Esophagus squamous epithelium (tissue), 5 donors: ENCODE results near the gene CNNM4. TPM values are rescaled to one million over a fixed set of nuclear protein-coding genes. Genes with fewer than 3 reads are reported as not detected.
A peak's percentile ranks its signal among the peaks of the same experiment; 100 is the strongest.

Source experiments
- DNase-seq: peaks from one replicate; lab custom pipeline; 2025; lab: John Stamatoyannopoulos, UW
- H3K27ac ChIP-seq, 4 donors: fragments of 200-600 bp; sonication (generic); one replicate each; pipeline ENCODE4 v1.5.1; 2016 to 2019; ENCODE audit warnings: mild to moderate bottlenecking in 1 of 4
- H3K27me3 ChIP-seq, 4 donors: fragments of 200-600 bp; sonication (generic); 1 replicate in 3 of 4; 2 replicates in 1 of 4; pipeline versions ENCODE4 v1.5.1 to v1.6.0; 2017 to 2021; ENCODE audit warnings: antibody characterized with exemption in 1 of 4
- H3K36me3 ChIP-seq, 3 donors: fragments of 200-600 bp; sonication (generic); one replicate each; pipeline ENCODE4 v1.5.1; 2016 to 2019
- H3K4me1 ChIP-seq, 3 donors: fragments of 200-600 bp; sonication (generic); one replicate each; pipeline ENCODE4 v1.5.1; 2017 to 2019
- H3K4me3 ChIP-seq, 4 donors: fragments of 200-600 bp; sonication (generic); 1 replicate in 3 of 4; 2 replicates in 1 of 4; pipeline ENCODE4 v1.5.1; 2016 to 2019; ENCODE audit warnings: mild to moderate bottlenecking in 2 of 4, moderate library complexity in 1 of 4
- H3K9me3 ChIP-seq, 3 donors: fragments of 200-600 bp; sonication (generic); one replicate each; pipeline ENCODE4 v1.5.1; 2016 to 2019
- CTCF ChIP-seq, 6 experiments: fragments of 450-650 bp in 4 of 6; fragments of 200-600 bp in 2 of 6; sonication (generic) in 2 of 6; IDR thresholded peaks; one replicate each; pipeline ENCODE4 v1.5.1; 2016 to 2019; ENCODE audit warnings: antibody characterized with exemption in 6 of 6, mild to moderate bottlenecking in 4 of 6, moderate library complexity in 4 of 6
- POLR2A ChIP-seq, 4 donors: fragments of 450-650 bp; IDR thresholded peaks; one replicate each; pipeline ENCODE4 v1.6.1; 2017; ENCODE audit warnings: antibody characterized with exemption in 4 of 4, mild to moderate bottlenecking in 4 of 4, moderate library complexity in 3 of 4
- WGBS, 2 donors: methylation state at CpG; one replicate each; pipeline ENCODE4 v1.1.5; 2018; 5-methylcytosine and 5-hydroxymethylcytosine counted together
- intact Hi-C: fragments of 100-400 bp; cut with DNase I; formaldehyde crosslinking; loops from one replicate; pipeline ENCODE4 v1.15.0; 2022
- total RNA-seq, 4 donors: library from RNA; depleted of rRNA; stranded (reverse); fragments of >200 nt; gene quantifications; one replicate each; pipeline ENCODE4 v1.1.0, GENCODE V29; 2016
- donor health status: DM: yes; HTN: yes; CAD: no.

The CNNM4 gene
- total RNA-seq, 4 donors from 2014 or later = 3.4 to 8.5 (median 6.7) TPM

GRCh38 chr2:96772903-96773671, 12.4 kb downstream of the CNNM4 start:
- intact Hi-C loops = no loop called here
- no peak for DNase-seq
- Histone ChIP-seq H3K36me3 (no peaks in the 10 kb centered on the region), H3K4me3 (no peak overlapping the region), H3K27ac (peak overlapping the region in 1 of 4 donors; percentile 56), H3K27me3 (no peaks in the 10 kb centered on the region), H3K9me3 (no peaks in the 10 kb centered on the region), H3K4me1 (peaks cover 22 to 61% (median 36%) of the 10 kb centered on the region in 3 donors)
- WGBS, 2 donors = 71 to 74% methylated on average over 12 of the region's 12 CpGs
- no peak for TF ChIP-seq CTCF (IDR thresholded peaks at IDR 0.05)
- TF ChIP-seq POLR2A (IDR thresholded peaks at IDR 0.05) = no peak

- intact Hi-C loops = no loop called here
- Histone ChIP-seq H3K4me3 (peak overlapping the region; percentile 9 to 60 (median 36)), H3K27ac (peak overlapping the region in 2 of 4 donors; percentile 47 to 56), H3K36me3 (no peaks in the 10 kb centered on the region), H3K4me1 (peaks cover 22 to 53% (median 31%) of the 10 kb centered on the region in 3 donors), H3K9me3 (no peaks in the 10 kb centered on the region), H3K27me3 (no peaks in the 10 kb centered on the region)
- TF ChIP-seq CTCF (IDR thresholded peaks at IDR 0.05) = no peak
- TF ChIP-seq POLR2A (IDR thresholded peaks at IDR 0.05) = no peak
- 34 to 45% methylated on average over 6 of the region's 7 CpGs for WGBS, 2 donors
- no peak for DNase-seq
These were observed 13.2 kb downstream of the CNNM4 start for GRCh38 chr2:96773922-96774321.

GRCh38 chr2:96775160-96775559, 14.5 kb downstream of the CNNM4 start:
- no peaks in the 10 kb centered on the region for H3K9me3 ChIP-seq
- H3K4me1 ChIP-seq = peaks cover 18 to 45% (median 25%) of the 10 kb centered on the region in 3 donors
- TF ChIP-seq POLR2A (IDR thresholded peaks at IDR 0.05) = no peak
- no peak for TF ChIP-seq CTCF (IDR thresholded peaks at IDR 0.05)
- H3K27me3 ChIP-seq = no peaks in the 10 kb centered on the region
- no peak overlapping the region for H3K4me3 ChIP-seq
- intact Hi-C loops = no loop called here
- no peaks in the 10 kb centered on the region for H3K36me3 ChIP-seq
- DNase-seq = no peak
- no peak overlapping the region for H3K27ac ChIP-seq
- WGBS, 2 donors = 0 to 71% methylated on average over 1 of the region's 1 CpG

- Histone ChIP-seq H3K27me3 (no peaks in the 10 kb centered on the region), H3K27ac (no peak overlapping the region), H3K4me1 (peaks cover 20 to 29% (median 23%) of the 10 kb centered on the region in 3 donors), H3K4me3 (no peak overlapping the region), H3K36me3 (no peaks in the 10 kb centered on the region), H3K9me3 (no peaks in the 10 kb centered on the region)
- DNase-seq = no peak
- TF ChIP-seq POLR2A (IDR thresholded peaks at IDR 0.05) (no peak), CTCF (IDR thresholded peaks at IDR 0.05) (no peak)
- intact Hi-C loops = no loop called here
- 73 to 83% methylated on average over 4 of the region's 4 CpGs for WGBS, 2 donors
These were observed 22.7 kb downstream of the CNNM4 start for GRCh38 chr2:96783388-96783787.

GRCh38 chr2:96787411-96787810, 26.7 kb downstream of the CNNM4 start:
- WGBS, 2 donors = 79 to 84% methylated on average over 3 of the region's 3 CpGs
- peak overlapping the region; percentile 4 to 79 (median 68) for H3K27ac ChIP-seq

More at GRCh38 chr2:96787411-96787810, 26.7 kb downstream of the CNNM4 start:
- Histone ChIP-seq H3K36me3 (no peaks in the 10 kb centered on the region), H3K4me1 (peaks cover 23 to 40% (median 28%) of the 10 kb centered on the region in 3 donors), H3K27me3 (no peaks in the 10 kb centered on the region), H3K9me3 (no peaks in the 10 kb centered on the region), H3K4me3 (no peak overlapping the region)
- intact Hi-C loops = no loop called here
- TF ChIP-seq CTCF (IDR thresholded peaks at IDR 0.05) (no peak), POLR2A (IDR thresholded peaks at IDR 0.05) (no peak)
- DNase-seq = no peak
